Measurements from ENCODE around the gene MED20. TPM values are rescaled to one million over a fixed set of nuclear protein-coding genes. Genes with fewer than 3 reads are reported as not detected.
A peak's percentile ranks its signal among the peaks of the same experiment; 100 is the strongest.

Gene MED20
- total RNA-seq, 1 donor from 2014 or later, result 26.7 TPM

DNA sequence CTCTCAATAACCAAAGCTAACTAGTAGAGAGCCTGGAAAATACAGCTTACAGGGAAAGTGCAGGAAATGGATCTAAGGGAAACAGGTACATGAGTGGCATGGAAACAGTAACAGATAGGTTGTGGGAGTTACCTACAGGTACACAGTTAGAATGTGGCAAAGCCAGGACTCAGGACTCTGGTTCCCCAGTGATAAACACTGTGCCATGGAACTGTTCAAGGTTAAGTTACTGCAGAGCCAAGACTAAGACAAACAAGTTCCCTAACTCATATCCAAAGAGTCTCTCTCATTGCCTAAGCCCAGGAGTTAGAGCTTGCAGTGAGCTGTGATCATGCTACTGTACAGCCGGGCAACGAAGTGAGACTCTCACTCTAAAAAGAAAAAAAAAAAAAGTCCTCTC, 6.6 kb downstream of the MED20 start:
- no peak for DNase-seq (ENCODE audit: low spot score)

DNA sequence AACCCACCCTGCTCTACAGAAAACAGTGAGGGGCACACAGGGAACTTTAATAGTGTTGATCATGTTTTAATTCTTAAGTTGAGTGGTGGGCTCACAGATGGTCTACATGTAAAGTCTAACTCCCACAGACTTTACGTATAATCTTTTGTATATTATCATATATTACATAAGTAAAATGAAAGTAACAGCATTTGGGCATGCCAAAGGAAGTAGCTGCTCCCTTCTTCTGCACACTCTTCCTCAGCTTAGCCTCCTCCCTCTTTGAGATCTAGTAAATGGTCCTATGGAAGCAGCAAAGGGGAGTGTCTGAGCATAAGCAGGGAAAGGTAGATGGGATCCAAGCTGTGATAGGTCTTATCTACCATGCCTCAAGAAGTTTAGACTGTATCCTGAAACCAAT, 11.2 kb downstream of the MED20 start:
- DNase-seq (ENCODE audit: low spot score), result no peak

DNA sequence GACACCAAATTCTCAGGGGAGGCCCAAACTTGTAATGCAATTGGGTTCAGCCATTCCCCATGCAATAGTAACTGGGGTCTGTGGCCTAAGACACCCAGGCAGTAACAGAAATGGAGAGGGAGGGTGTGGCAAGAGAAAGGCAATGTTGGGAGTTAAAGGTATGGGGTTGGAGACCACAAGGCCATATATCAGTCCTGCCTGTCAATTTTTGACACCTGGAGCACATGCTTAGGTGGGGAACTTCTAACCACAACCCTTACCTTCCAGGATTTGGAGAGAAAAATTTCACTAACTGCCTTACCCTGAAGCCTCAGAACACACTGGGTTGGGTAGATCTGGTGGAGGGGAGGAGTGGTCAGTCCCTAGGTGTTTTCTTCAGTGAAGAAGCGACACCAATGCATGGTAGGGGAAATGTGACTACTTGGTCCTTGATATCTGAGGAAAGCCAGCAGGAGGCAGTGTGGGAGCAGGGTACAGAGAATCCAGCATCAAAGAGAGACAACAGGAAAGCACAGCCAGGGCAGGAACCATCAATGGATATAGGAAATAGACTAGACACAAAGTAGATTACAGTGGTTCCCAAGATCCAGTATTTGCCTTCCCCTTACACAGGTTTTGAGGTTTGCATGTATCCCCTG, 18.9 kb downstream of the MED20 start:
- DNase-seq (ENCODE audit: low spot score), result peak; percentile 34

DNA sequence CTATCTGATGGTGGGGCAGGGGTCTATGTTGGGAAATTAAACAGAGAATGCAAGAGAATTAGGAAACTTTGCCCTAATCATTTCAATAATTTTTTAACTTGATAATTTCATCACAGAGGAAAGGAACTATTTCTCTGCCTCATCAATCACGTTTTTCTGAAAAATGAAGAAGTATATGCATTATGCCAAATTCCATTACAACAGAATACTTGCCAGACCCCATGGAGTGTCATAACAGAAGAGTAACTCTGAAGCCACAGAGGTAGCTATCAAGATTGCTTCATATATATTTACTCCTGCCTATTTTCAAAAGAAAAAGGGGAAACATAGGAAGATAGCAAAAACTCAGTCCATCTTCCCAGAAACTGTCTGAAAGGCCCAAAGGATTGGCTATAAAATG, 20.1 kb downstream of the MED20 start:
- DNase-seq (ENCODE audit: low spot score), result no peak

DNA sequence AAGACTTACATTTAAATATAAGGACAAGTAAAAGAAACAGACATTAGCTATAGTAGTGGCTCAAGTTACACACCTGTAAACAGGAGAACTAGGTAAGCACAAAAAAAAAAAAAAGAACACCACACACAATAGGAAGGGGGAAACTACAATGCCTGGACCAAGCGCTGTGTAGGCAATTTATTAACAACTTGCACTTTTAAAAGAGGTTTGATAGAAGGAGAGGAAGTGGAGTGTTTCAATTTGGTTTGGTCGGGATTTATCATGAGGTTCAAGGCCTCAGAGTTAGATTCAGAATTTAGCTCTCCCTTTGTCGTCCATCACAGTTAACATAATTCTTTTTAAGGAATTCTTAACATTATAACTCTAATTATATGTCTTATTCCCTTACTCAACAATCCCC, 24.7 kb downstream of the MED20 start:
- no peak for DNase-seq (ENCODE audit: low spot score)

DNA sequence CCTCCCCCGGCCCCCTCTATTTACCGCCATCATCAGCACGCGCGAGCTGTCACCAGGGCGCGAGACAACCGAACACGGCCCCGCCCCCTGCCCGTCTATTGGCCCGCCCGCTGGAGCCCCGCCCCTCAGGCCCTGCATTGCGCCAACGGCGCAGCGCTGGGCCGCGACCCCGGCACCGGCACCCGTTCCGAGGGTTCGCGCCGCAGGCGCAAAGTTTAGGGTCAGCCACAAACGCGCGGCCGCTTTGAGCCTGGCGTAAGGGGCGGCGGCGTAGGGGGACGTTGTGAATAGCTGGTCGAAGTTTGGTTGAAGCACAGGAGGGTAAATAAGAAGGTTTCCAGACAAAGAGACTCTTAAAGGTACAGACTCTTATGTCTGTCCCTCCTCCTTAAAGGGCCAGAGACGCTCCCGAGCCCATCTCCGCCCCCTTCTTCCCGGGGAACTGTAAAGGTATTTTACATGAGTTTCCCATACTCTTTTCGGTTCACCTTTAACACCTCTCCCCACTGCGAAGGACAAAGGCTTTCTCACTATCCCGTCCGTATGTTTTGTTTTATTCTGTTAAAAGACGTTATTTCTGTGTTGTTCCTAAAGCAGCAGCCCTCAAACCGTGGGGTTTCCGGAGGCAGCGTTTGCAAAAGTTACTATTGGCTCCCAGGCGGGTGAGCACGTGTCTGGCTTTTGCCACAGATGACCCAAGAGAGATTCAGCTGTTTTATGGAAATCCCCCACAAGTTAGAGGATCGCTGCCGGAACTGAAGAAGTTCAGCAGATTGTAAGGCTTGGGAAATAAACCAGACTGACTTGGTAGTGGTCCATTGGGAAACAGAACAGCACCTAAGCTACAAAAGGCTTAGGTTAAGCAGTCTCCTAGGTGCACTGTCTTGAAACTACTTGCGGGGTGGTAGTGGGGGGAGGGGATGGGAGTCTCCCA, 25.4 kb downstream of the MED20 start, which contains the start of gene USP49:
TSS of gene USP49 (minus strand) at position 76 of the 934 bp plus-strand sequence. CDS start 88,392 bp downstream, outside the sequence.
- DNase-seq (ENCODE audit: low spot score), result peak; percentile 84

DNA sequence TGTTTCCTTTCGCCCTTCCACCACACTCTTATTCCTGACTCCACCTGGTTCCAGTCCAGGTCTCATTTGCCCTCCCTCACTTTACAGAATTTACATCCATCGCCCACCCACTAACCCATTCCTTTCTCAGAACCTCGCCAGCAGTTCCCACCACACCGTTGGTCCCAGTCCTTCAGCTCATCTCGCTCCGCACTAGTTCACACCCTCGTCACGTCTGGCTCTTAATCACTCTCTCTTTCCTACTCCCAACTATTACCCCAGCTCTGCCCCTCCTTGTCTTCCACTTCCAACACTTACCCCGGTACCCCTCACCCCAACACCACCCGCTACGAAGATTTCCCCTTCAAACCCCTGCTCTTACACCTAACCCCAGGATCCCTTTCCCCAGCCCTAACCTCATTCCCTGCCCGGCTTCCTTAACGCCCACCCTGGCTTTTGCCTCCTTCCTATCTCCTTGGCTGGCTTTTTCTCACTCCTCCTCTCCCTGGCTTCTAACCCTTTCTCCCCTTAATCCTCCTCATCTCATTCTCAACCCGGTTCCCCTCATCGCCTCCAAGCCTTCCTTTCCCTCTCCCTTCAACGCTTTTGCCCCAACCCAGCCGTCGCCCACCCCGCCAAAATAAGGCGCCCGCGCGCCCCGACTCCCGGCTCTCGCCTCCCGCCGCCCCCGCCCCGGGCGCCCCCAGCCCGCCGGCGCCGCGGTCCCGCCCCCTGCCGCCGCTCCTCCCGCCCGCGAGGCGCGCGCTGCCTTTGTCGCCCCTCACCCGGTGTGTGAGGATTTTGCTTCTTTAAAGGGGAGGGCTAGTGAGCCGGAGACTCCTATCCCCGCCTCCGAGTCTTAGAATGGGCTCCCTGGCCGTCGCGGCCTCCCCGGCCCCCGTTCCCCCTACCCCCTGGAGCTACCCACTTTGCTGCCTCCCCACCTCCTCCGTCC, 26.3 kb downstream of the MED20 start:
- no peak for DNase-seq (ENCODE audit: low spot score)

DNA sequence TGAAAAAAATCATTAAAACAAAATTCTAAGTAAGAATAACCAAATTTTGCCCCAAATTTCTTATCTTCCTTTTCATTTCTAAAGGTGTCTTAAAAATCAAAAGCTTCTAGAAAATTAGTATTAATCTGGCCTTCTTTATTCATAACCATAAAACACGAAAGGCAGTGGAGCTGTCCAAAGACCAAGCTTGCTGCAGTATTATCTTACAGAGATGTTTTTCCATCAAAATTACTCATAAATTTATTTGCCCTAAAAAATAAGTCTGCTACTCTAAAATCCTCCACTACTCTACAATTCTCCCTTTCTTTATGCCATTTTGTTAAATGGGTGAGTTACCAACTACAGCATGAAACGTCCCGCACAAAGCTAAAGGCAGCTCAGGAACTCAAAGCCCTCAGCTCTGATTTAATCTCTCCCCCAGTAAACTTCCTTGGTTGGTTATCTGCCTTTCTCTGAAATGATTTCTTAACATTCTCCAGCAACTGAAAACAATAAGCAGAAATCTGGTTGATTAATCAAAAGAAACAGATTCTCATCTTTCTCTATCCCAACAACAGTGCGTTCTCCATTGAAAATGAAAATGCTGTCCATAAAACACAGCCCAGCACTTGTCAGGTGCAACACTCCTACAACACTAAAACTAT, 27.9 kb downstream of the MED20 start:
- no peak for DNase-seq (ENCODE audit: low spot score)

DNA sequence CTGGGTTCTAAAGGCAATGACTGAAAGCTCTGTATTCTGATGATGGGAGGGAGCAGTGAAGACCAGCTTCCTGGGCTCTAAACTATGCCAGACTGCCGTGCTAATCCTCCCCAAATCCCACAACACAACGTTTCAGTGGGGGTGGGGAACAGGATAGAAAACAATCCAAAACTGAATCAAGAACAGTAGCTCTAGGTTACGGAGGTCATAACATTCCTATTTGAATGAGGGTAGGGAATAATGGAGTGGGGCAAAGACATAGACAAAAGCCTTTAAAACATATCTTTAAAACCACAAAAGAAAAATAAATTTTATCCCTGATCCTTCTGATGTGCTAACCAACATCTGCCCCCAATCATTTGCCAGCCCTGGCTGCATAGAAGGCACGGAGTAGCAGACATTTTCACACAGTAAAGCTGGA, 33.6 kb downstream of the MED20 start:
- no peak for DNase-seq (ENCODE audit: low spot score)

DNA sequence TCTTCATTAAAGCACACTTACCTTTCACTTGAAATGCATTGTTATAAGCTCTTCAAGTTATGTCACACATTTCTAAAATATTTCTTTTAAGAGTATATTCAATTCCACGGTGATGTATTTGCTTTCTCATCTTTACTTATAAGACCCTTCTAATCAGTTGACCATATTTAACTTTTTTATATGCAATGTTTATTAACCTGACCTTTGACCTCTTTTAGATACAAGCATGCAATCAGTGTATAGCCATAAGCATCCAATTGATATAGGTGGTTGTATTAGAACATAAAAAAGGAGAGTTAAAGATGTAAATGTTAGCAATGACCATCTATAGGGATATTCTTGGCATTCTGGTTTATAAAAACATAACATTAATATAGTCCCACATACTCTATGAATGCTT, 35.0 kb downstream of the MED20 start:
- DNase-seq (ENCODE audit: low spot score), result no peak

DNA sequence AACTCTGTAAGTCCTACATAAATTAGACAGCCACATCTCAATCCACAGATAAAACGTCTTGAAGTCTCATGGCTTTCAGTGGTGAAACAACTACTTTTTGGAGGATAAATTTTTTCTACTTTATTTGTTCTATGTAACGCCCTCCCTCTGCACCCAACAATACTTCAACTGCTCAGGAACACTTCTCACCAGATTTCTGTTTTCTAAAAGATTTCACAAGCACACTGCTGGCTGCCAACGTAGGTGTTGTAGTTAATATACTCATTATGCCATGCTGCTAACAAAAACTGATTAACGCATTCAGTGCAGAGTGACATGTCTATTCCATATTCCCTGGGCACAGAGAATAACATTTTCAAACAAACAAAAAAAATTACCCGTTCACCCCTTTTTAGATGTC, 36.0 kb downstream of the MED20 start:
- no peak for DNase-seq (ENCODE audit: low spot score)

DNA sequence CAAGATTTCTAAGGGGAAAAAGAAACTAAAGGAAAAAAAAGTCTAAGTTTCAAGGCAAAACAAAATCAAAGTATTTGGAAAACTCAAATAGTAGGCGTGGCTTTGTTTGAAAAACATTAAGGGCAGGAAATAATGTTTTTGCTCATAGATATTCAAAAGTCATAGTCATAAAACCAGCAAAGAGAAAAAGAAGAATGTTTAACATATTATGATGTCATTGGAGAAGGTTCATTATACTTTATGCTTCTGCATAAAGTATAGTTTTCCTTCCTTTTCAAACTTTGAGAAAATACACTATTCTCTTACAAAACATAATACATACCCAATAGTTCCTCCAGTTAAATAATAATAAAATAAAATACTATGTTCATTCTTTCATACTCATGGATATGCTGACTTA, 39.4 kb downstream of the MED20 start:
- no peak for DNase-seq (ENCODE audit: low spot score)

DNA sequence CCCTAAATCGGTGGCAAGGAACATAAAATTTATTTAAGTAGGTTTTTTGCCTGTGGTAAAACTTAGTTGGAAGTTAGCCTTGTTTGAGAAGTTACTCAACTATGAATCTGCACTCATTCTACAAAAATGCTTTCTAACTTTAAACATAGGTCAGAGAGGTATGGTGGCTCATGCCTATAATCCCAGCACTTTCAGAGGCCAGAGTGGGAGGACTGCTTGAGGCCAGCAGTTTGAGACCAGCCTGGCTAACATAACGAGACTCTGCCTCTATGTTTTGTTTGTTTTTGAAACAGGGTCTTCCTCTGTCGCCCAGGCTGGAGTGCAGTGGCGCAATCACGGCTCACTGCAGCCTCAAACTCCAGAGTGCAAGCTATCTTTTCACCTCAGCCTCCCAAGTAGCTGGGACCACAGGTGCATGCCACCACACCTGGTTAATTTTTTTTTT, 42.0 kb downstream of the MED20 start:
- DNase-seq (ENCODE audit: low spot score), result no peak

DNA sequence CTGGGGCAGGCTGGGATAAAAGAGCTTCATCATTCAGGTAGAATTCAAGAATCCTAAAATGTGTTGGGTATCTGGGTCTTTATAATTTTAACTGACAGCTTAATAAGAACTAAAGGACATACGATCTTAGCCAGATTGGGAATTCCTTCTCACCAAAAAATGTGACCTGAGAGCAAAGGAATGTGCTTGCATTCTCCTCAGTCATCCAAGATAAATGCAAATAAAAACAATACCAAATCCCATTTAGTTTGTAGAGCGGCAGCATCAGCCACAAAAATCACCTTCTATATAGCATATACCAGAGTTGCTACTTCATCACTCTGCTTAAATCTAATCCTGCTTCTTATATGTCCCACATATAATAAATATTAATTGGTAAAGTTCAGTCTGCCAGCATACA, 42.7 kb downstream of the MED20 start:
- no peak for DNase-seq (ENCODE audit: low spot score)

DNA sequence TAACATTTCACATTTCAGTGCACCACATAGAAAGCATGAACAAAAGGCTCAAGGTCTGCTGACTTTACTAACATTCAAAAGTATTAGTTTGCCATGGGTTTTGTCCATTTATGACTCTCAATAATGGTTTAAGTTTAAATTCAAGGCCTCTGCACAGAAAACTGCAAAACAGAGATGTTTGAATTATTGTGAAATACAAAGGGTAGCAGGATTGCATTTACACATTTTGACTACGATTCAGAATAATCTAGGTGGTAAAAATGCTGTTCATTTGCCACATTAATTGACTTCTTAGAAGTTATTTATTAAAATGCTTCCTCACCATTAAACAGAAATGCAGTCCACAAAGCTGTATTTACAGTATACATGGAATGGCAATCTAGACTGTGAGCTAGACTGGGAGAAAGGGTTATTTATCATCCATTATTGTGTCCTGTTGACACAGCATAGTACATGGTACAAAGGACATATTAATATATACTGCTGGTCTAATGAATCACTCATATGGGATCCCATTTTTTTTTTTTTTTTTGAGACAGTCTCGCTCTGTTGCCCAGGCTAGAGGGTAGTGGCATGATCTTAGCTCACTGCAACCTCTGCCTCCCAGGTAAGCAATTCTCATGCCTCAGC, 43.8 kb downstream of the MED20 start:
- no peak for DNase-seq (ENCODE audit: low spot score)

DNA sequence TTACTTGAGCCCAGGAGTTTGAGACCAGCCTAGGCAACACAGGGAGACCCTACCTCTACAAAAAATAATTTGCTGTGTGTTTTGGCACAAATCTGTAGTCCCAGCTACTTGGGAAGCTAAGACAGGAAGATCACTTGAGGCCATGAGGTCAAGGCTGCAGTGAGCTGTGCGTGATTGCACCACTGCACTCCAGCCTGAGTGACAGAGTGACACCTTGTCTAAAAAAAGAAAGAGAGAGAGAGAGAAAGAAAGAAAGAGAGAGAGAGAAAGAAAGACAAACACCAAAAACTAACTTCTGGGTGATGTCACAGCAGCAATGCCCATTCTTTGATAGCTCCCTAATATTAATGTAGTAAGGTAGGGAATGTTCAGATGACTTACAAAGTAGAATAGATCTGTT, 46.2 kb downstream of the MED20 start:
- DNase-seq (ENCODE audit: low spot score), result no peak

DNA sequence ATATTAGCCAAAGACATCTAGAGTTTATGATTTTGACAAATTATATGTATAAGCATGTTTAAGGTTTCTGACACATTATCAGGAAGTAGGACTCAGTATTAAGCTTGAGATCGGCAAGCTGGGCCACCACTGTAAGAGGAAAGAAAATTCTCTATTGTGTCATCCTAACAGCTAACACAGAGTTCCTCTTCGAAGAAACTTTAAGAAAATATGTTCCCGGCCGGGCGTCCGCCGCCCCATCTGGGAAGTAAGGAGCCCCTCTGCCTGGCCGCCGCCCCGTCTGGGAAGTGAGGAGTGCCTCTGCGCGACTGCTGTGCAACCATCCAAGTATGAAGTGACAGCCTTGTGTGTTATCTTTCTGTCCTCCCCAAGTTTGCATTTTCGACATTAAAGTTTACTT, 48.8 kb downstream of the MED20 start:
- DNase-seq (ENCODE audit: low spot score), result no peak

DNA sequence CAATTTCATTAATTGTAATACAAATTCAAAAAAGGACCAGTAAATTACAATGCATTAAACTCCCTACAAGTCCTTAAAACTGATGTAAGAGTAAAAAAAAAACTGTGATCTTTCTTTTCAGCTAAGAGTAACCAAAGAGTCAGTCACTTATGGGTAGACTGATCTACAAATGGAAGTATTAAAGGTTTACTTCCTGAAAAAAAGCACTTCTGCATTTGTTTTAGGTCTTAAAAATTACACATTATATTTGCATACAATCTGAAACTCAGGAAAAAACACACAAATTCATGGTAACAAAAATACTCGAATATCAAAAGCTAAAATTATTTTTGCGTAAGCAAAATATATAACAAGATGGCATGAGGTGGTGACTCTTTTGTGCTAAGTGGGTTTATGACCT, 49.2 kb downstream of the MED20 start:
- no peak for DNase-seq (ENCODE audit: low spot score)

DNA sequence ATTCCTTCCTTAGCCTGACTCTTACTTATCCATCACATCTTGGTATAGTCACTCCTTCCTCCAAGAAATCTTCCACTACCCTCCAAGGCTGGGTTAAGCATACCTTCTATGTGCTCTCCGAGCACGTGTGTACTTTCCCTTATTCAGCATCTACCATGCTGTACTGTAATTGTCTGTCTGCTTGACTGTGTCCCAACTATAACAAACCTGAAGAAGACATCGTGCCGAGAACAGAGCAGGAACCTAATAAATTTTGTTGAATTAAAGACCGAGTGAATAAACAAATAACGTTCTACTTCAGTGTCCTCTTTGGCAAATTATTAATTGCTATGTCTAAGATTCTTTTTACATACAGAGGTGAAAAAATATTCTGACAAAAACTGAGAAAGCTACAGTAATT, 61.6 kb downstream of the MED20 start:
- no peak for DNase-seq (ENCODE audit: low spot score)

DNA sequence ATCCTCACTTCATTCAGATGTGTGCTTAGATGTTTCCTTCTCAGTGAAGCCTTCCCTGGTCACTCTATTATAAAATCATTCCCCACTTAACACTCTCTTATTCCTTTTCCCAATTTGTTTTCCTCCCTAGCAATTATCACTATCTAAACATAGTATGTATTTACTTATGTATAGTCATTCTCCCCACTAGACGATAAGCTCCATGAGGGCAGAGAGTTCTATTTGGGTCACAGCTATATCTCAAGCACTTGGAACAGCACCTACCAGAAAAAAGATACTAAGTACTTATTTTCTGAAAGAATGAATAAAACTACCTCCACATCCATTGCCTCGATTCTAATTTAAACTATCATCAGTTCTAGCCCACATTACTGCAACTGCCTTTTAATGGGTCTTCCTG, 62.2 kb downstream of the MED20 start:
- no peak for DNase-seq (ENCODE audit: low spot score)

All from mucosa of gallbladder (tissue), 1 donor.